Fibroblast of skin of scalp (primary cell): ENCODE measurements around the gene NT5DC4.

Experiments
- DNase-seq: peaks from one replicate; pipeline ENCODE4 v3.0.0-alpha.2; 2013

NT5DC4 gene

GRCh38 chr2:112787294-112787693 is 66.5 kb downstream of the NT5DC4 start:
- no peak for DNase-seq

GRCh38 chr2:112787729-112788393 is 67.0 kb downstream of the NT5DC4 start:
- no peak for DNase-seq

GRCh38 chr2:112788653-112789052 is 67.8 kb downstream of the NT5DC4 start:
- DNase-seq, result no peak
